GM08714 (cell line): ENCODE results near the gene PLRG1.

Source experiments
- H3K4me3 ChIP-seq: fragments of 200-500 bp; sonication (Bioruptor generic); 2 replicates; pipeline ENCODE4 v1.5.1; 2014; ENCODE audit warnings: mild to moderate bottlenecking, low read length, inconsistent platforms
- ZNF274 ChIP-seq: IDR thresholded peaks from 2 replicates; pipeline ENCODE4 v1.6.1; 2012; ENCODE audit warnings: mild to moderate bottlenecking, low read depth, low read length

Gene PLRG1

GRCh38 chr4:154583677-154584076, 33.5 kb upstream of the PLRG1 start:
- no peak overlapping the region for H3K4me3 ChIP-seq
- TF ChIP-seq ZNF274 = no peak

- TF ChIP-seq ZNF274 = no peak
- no peak overlapping the region for H3K4me3 ChIP-seq
These were observed 33.0 kb upstream of the PLRG1 start for GRCh38 chr4:154583230-154583629.

- no peak for TF ChIP-seq ZNF274
- no peak overlapping the region for H3K4me3 ChIP-seq
These were observed 32.5 kb upstream of the PLRG1 start for GRCh38 chr4:154582723-154583122.

DNA sequence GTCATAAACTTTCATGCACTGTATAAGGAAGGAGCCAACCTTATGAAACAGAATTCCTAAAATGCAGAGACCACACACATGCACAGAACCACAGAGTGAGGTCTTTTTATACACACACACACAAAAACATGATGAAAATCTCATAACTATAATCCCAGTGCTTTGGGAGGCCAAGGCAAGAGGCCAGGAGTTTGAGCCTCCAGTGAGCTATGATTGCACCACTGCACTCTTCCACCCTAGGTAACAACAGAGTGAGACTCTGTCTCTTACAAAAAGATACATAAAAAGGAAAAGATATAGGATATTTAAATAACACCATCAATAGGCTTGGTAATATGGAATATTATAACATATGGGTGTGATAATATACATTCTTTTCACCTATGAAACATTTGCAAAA, 29.7 kb upstream of the PLRG1 start:
- no peak for TF ChIP-seq ZNF274

DNA sequence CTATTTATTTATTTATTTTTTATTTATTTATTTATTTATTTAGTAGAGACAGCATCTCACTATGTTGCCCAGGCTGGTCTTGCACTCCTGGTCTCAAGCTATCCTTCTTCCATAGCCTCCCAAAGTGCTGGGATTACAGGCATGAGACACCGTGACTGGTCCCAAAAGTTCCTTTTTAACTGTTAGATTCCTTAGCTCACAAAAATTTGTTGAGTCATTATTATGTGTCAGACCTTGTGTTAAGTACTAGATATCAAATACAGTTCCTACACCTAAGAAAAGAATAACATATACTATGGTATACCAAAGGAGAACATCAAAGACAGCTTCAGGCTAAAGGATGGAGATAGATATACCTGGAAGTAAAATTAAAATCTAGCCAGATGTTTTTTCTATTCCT, 28.7 kb upstream of the PLRG1 start:
- no peak overlapping the region for H3K4me3 ChIP-seq
- TF ChIP-seq ZNF274 = no peak

More for the DNA sequence above, 29.7 kb upstream of the PLRG1 start:
- H3K4me3 ChIP-seq = no peak overlapping the region

DNA sequence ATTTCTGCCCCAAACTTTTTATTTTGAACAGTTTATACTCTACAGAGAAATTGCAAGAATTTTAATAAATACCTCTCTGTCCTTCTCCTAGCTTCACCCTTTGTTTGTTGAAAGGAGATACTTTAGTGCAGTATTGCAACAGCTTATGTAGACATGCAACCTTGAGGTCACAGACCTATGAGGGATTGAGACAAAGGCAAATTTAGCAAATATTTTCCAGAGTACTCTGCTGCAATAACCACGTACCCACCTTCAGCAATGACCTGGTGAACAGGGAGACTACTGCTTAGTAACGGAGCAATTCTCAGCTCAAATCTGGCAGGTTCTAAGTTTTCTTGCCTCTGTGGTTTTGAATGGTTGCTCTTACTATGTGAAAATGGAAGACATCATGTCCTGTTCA, 27.1 kb upstream of the PLRG1 start:
- TF ChIP-seq ZNF274 = no peak
- no peak overlapping the region for H3K4me3 ChIP-seq

- no peak overlapping the region for H3K4me3 ChIP-seq
- TF ChIP-seq ZNF274 = no peak
These were observed 24.1 kb upstream of the PLRG1 start for GRCh38 chr4:154574311-154574710.

DNA sequence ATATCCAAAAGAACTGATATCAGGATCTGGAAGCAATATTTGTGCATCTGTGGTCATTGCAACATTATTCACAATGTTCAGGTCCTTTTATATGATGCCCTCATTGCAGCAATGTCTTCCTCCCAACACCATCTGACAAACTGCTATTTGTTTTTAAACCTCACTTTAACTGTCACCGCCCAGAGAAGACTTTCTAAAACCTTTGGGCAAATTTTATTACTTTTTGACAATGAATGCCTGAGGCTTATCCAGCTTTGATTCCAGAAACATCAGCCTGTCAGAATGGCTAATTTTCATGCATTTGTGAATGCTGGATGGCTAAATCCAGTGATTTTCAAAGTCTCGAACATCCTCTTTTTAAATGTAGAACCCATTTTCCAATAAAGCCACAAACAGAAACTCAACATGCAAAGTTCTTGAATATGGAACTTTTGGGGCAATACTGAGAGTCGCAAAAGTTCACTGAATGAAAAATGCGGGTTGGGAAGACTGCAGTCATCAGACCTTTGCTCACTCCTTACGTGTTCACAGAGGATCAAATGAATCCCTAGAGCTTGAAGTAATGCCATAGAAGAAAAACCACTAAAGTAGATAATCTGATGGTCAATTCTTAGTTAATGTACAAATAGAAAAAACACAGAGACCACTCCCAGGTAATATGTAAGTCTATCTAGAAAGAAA, 23.1 kb upstream of the PLRG1 start:
- TF ChIP-seq ZNF274 = no peak
- H3K4me3 ChIP-seq = no peak overlapping the region

- no peak overlapping the region for H3K4me3 ChIP-seq
- TF ChIP-seq ZNF274 = no peak
These were observed 19.4 kb upstream of the PLRG1 start for GRCh38 chr4:154569584-154569983.

DNA sequence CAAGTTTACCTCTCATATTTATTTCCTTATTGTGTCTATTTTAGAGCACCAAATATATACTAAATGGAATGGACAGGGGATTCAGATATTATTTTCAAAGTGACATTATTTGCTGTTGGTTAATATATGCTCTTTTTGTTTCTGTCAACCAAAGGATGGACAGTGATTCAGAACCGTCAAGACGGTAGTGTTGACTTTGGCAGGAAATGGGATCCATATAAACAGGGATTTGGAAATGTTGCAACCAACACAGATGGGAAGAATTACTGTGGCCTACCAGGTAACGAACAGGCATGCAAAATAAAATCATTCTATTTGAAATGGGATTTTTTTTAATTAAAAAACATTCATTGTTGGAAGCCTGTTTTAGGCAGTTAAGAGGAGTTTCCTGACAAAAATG, 18.8 kb upstream of the PLRG1 start:
- H3K4me3 ChIP-seq = no peak overlapping the region
- TF ChIP-seq ZNF274 = no peak

- no peak overlapping the region for H3K4me3 ChIP-seq
- no peak for TF ChIP-seq ZNF274
These were observed 16.5 kb upstream of the PLRG1 start for GRCh38 chr4:154566639-154567204.

DNA sequence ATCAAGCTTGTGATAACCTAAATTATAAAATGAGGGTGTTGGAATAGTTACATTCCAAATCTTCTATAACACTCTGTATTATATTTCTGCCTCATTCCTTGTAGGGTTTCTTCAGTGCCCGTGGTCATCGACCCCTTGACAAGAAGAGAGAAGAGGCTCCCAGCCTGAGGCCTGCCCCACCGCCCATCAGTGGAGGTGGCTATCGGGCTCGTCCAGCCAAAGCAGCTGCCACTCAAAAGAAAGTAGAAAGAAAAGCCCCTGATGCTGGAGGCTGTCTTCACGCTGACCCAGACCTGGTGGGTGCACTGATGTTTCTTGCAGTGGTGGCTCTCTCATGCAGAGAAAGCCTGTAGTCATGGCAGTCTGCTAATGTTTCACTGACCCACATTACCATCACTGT, 15.5 kb upstream of the PLRG1 start:
- H3K4me3 ChIP-seq = no peak overlapping the region
- TF ChIP-seq ZNF274 = no peak

- no peak overlapping the region for H3K4me3 ChIP-seq
- TF ChIP-seq ZNF274 = no peak
These were observed 14.1 kb upstream of the PLRG1 start for GRCh38 chr4:154564311-154564710.

DNA sequence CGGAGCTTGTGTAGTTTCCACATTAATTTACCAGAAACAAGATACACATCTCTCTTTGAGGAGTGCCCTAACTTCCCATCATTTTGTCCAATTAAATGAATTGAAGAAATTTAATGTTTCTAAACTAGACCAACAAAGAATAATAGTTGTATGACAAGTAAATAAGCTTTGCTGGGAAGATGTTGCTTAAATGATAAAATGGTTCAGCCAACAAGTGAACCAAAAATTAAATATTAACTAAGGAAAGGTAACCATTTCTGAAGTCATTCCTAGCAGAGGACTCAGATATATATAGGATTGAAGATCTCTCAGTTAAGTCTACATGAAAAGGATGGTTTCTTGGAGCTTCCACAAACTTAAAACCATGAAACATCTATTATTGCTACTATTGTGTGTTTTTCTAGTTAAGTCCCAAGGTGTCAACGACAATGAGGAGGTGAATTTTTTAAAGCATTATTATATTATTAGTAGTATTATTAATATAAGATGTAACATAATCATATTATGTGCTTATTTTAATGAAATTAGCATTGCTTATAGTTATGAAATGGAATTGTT, 12.6 kb upstream of the PLRG1 start, which contains the start of gene FGB:
Gene FGB (plus strand): TSS at position 315 of the 558 bp plus-strand sequence. CDS start 8 bp downstream, at position 323.
- no peak for TF ChIP-seq ZNF274

GRCh38 chr4:154560824-154561231, 10.6 kb upstream of the PLRG1 start:
- no peak for TF ChIP-seq ZNF274
- no peak overlapping the region for H3K4me3 ChIP-seq

More for the DNA sequence above, 12.6 kb upstream of the PLRG1 start, which contains the start of gene FGB:
- H3K4me3 ChIP-seq = no peak within 1 kb of the TSS
